Esophagus muscularis mucosa (tissue), 3 donors: ENCODE results near the gene ITPR3.

Experiments used
- POLR2A ChIP-seq: fragments of 450-650 bp; IDR thresholded peaks from one replicate; pipeline ENCODE4 v1.6.1; 2017; ENCODE audit warnings: antibody characterized with exemption, moderate library complexity, mild to moderate bottlenecking, low read depth
- POLR2AphosphoS5 ChIP-seq, 2 donors: sonication (generic); formaldehyde crosslinking; IDR thresholded peaks; one replicate each; pipeline ENCODE4 v1.6.1; 2017; ENCODE audit warnings: antibody characterized with exemption in 2 of 2
- TF ChIP-seq, protein P1 (sequence below), 3 experiments: fragments of 200-600 bp in 2 of 3; fragments of 450-650 bp in 1 of 3; sonication (generic) in 2 of 3; IDR thresholded peaks; one replicate each; pipeline ENCODE4 v1.5.1; 2017 to 2019; ENCODE audit warnings: antibody characterized with exemption in 3 of 3, mild to moderate bottlenecking in 2 of 3, moderate library complexity in 1 of 3

DNA sequence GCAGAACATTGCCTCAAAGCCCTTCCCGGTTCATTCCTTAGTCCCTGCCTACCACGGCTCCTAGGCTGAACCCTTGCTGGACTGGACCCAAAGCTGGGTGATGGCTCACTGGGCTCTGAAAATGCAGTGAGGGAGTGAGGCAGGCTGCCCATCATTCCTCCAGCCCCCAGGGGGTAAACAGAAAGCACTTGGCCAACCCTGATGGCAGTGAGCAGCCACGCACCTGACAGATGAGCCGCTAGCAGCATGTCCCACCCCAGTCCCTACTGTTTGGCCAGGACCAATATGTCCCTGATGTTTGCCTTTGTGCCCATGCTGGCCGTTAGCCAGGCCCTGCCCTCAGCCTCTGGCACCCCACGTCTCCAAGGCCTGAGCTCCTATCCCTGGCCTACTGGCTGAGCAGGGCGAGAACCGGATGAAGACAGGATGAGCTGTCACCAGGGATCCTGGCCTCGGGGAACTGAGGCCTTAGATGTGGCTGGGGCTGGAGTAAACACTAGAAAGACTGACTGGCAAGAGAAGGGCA, 21.6 kb upstream of the ITPR3 start:
- TF ChIP-seq, protein P1, sequence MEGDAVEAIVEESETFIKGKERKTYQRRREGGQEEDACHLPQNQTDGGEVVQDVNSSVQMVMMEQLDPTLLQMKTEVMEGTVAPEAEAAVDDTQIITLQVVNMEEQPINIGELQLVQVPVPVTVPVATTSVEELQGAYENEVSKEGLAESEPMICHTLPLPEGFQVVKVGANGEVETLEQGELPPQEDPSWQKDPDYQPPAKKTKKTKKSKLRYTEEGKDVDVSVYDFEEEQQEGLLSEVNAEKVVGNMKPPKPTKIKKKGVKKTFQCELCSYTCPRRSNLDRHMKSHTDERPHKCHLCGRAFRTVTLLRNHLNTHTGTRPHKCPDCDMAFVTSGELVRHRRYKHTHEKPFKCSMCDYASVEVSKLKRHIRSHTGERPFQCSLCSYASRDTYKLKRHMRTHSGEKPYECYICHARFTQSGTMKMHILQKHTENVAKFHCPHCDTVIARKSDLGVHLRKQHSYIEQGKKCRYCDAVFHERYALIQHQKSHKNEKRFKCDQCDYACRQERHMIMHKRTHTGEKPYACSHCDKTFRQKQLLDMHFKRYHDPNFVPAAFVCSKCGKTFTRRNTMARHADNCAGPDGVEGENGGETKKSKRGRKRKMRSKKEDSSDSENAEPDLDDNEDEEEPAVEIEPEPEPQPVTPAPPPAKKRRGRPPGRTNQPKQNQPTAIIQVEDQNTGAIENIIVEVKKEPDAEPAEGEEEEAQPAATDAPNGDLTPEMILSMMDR (IDR thresholded peaks at IDR 0.05): no peak
- TF ChIP-seq POLR2A (no peak), POLR2AphosphoS5 (IDR thresholded peaks at IDR 0.05) (no peak)
